ENCODE data around the gene EXOC2.

GRCh38 chr6:713351-713750 is 20.4 kb upstream of the EXOC2 start:
- TF ChIP-seq YY1 (IDR thresholded peaks at IDR 0.05; ENCODE audit: extremely low read depth, insufficient replicate concordance, low read depth, low read length) (no peak), EZH2 (IDR thresholded peaks at IDR 0.05) (no peak), SP1 (IDR thresholded peaks at IDR 0.05; ENCODE audit: low read depth) (no peak)

Measured in HCT116 (cell line).